Neutrophil (primary cell): ENCODE data around the gene TSC22D4.

Experiments
- H3K27ac ChIP-seq: fragments of 200-600 bp; sonication (generic); 2 replicates; pipeline ENCODE4 v1.5.1; 2016; ENCODE audit warnings: mild to moderate bottlenecking, moderate library complexity
- H3K27me3 ChIP-seq: fragments of 200-600 bp; sonication (generic); 2 replicates; pipeline ENCODE4 v1.6.0; 2016; ENCODE audit warnings: mild to moderate bottlenecking
- H3K36me3 ChIP-seq: fragments of 200-600 bp; sonication (generic); 2 replicates; pipeline ENCODE4 v1.5.1; 2017
- H3K4me1 ChIP-seq, 2 experiments: fragments of 200-600 bp in 1 of 2; sonication (generic) in 1 of 2; 1 replicate in 1 of 2; 2 replicates in 1 of 2; pipeline versions ENCODE4 v1.5.1 to v1.6.1; 2013 to 2016; ENCODE audit warnings: low read depth in 1 of 2, low read length in 1 of 2, mild to moderate bottlenecking in 1 of 2, moderate library complexity in 1 of 2; ENCODE audit not compliant: control insufficient read depth in 1 of 2, insufficient read depth in 1 of 2
- H3K4me3 ChIP-seq, 2 experiments: fragments of 200-600 bp in 1 of 2; sonication (generic) in 1 of 2; 1 replicate in 1 of 2; 2 replicates in 1 of 2; pipeline ENCODE4 v1.5.1; 2013 to 2016; ENCODE audit warnings: low read depth in 1 of 2, low read length in 1 of 2, mild to moderate bottlenecking in 1 of 2, moderate library complexity in 1 of 2
- H3K9me3 ChIP-seq: fragments of 200-600 bp; sonication (generic); 2 replicates; pipeline ENCODE4 v1.5.1; 2016
- CTCF ChIP-seq: fragments of 200-600 bp; sonication (generic); IDR thresholded peaks from 2 replicates; pipeline ENCODE4 v1.5.1; 2016; ENCODE audit warnings: antibody characterized with exemption

TSC22D4 gene

DNA sequence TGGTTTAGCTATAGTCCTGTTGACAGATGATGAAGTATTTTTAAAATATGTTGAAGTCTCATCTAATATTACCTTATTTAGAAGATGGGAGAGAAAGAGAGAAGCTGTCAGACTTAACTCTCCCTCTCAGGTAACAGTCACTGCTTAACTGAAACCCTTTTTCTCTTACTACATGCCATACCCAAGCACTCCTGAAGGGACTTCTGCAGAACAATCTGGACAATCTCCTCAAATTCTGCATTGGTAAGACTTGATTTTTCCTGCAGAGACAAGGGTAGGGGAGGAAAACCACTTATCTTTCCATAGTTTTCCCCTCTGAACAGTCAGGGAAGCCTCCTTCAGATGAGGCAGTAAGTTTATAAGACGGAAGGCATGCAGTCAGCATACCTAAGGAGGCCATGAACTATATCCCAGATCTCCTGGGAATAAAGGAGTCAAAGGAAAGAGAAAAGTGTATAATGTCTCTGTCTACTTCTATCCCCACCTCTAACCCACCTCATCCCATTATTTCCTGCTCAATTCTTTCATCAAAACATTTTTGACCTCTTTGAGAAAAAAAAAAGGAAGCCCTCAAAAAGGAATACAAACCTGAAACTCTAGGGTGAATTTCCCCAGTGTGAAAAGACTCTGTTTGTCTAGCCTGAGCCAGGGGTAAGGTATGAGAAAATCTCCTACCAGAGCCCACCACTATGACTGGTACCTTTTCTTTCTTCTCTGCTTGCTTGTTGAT is 59.9 kb downstream of the TSC22D4 start:
- Histone ChIP-seq H3K9me3 (no peaks in the 10 kb centered on the region), H3K27me3 (no peaks in the 10 kb centered on the region)
- TF ChIP-seq CTCF: no peak

More for the DNA sequence above, 59.9 kb downstream of the TSC22D4 start:
- H3K36me3 ChIP-seq: peaks cover 35% of the 10 kb centered on the region
- no peaks in the 10 kb centered on the region for H3K4me1 ChIP-seq
- H3K4me3 ChIP-seq: no peak overlapping the region
- H3K27ac ChIP-seq: peak overlapping the region; percentile 13
